WTC11 (cell line): ENCODE data around the gene RPL21. TPM values are rescaled to one million over a fixed set of nuclear protein-coding genes. Genes with fewer than 3 reads are reported as not detected.

Experiments
- ATAC-seq: fragments of 200-7000 bp; cut with Tn5 transposase; 2 replicates; pipeline ENCODE4 v1.10.0; 2021; ENCODE audit warnings: mild to moderate bottlenecking, moderate library complexity
- CTCF ChIA-PET: fragments of 300-600 bp; sonication (Branson Sonifier 250); formaldehyde crosslinking; loops from one replicate; lab custom pipeline; 2021; ENCODE audit warnings: antibody characterized with exemption; lab: Charles Lee
- POLR2A ChIA-PET: fragments of 350-600 bp; sonication (Branson Sonifier 250); formaldehyde crosslinking; loops from one replicate; lab custom pipeline; 2021; ENCODE audit warnings: antibody characterized with exemption; lab: Charles Lee
- DNase-seq: peaks from one replicate; pipeline ENCODE4 v3.0.0; 2021; ENCODE audit warnings: low spot score
- H3K27ac Mint-ChIP-seq: 2 replicates; pipeline ENCODE4 v1.8.0; 2021; ENCODE audit warnings: mixed read lengths
- H3K27me3 Mint-ChIP-seq: 2 replicates; pipeline ENCODE4 v1.8.0; 2021; ENCODE audit warnings: low read depth, mild to moderate bottlenecking, moderate library complexity, mixed read lengths
- H3K36me3 Mint-ChIP-seq: 2 replicates; pipeline ENCODE4 v1.8.0; 2021; ENCODE audit warnings: mixed read lengths
- H3K4me1 Mint-ChIP-seq: 2 replicates; pipeline ENCODE4 v1.8.0; 2022; ENCODE audit warnings: mixed read lengths
- H3K4me3 Mint-ChIP-seq: 2 replicates; pipeline ENCODE4 v1.8.0; 2021; ENCODE audit warnings: mild to moderate bottlenecking, moderate library complexity, mixed read lengths
- H3K9me3 Mint-ChIP-seq: 2 replicates; pipeline ENCODE4 v1.8.0; 2021; ENCODE audit warnings: mixed read lengths
- ATF1 ChIP-seq: sonication (generic); formaldehyde crosslinking; IDR thresholded peaks from 2 replicates; pipeline ENCODE4 v1.8.1; 2023; ENCODE audit warnings: mild to moderate bottlenecking, moderate library complexity, missing genetic modification reagents
- TEAD1 ChIP-seq: sonication (generic); formaldehyde crosslinking; IDR thresholded peaks from 2 replicates; pipeline ENCODE4 v1.8.0; 2022; ENCODE audit warnings: mild to moderate bottlenecking, missing genetic modification reagents
- TEAD4 ChIP-seq: sonication (generic); formaldehyde crosslinking; IDR thresholded peaks from 2 replicates; pipeline ENCODE4 v1.8.0; 2022; ENCODE audit warnings: mild to moderate bottlenecking, missing genetic modification reagents
- ZBTB21 ChIP-seq: sonication (generic); formaldehyde crosslinking; IDR thresholded peaks from 2 replicates; pipeline ENCODE4 v1.8.1; 2023; ENCODE audit warnings: mild to moderate bottlenecking, missing genetic modification reagents, borderline replicate concordance
- ZNF121 ChIP-seq: sonication (generic); formaldehyde crosslinking; IDR thresholded peaks from 2 replicates; pipeline ENCODE4 v1.8.0; 2023; ENCODE audit warnings: missing genetic modification reagents
- ZNF138 ChIP-seq: sonication (generic); formaldehyde crosslinking; conservative IDR thresholded peaks from 2 replicates; pipeline ENCODE4 v1.8.1; 2022; ENCODE audit warnings: mild to moderate bottlenecking, moderate library complexity, missing genetic modification reagents
- ZNF263 ChIP-seq: sonication (generic); formaldehyde crosslinking; IDR thresholded peaks from 2 replicates; pipeline ENCODE4 v1.8.1; 2022; ENCODE audit warnings: low read depth, mild to moderate bottlenecking, moderate library complexity, missing genetic modification reagents
- ZNF317 ChIP-seq: sonication (generic); formaldehyde crosslinking; IDR thresholded peaks from 2 replicates; pipeline ENCODE4 v1.8.1; 2023; ENCODE audit warnings: low read depth, mild to moderate bottlenecking, moderate library complexity, missing genetic modification reagents, borderline replicate concordance
- ZNF396 ChIP-seq: fragments of 250-450 bp; sonication (Bioruptor Pico); IDR thresholded peaks from 2 replicates; pipeline ENCODE4 v1.8.0; 2021; ENCODE audit warnings: mild to moderate bottlenecking, moderate library complexity, borderline replicate concordance
- total RNA-seq: library from RNA; stranded (reverse); gene quantifications from 3 replicates; pipeline ENCODE4 v1.2.3, GENCODE V29; 2021
- TF ChIP-seq, protein P1 (sequence below): sonication (generic); formaldehyde crosslinking; IDR thresholded peaks from 2 replicates; pipeline ENCODE4 v1.8.0; 2022; ENCODE audit warnings: mild to moderate bottlenecking, missing genetic modification reagents
- TF ChIP-seq, protein P2 (sequence below): sonication (generic); formaldehyde crosslinking; IDR thresholded peaks from 2 replicates; pipeline ENCODE4 v1.8.1; 2022; ENCODE audit warnings: low read depth, missing genetic modification reagents, borderline replicate concordance
- TF ChIP-seq, protein P3 (sequence below): sonication (generic); formaldehyde crosslinking; IDR thresholded peaks from 2 replicates; pipeline ENCODE4 v1.8.0; 2022; ENCODE audit warnings: mild to moderate bottlenecking, missing genetic modification reagents
- TF ChIP-seq, protein P4 (sequence below): sonication (generic); formaldehyde crosslinking; IDR thresholded peaks from 2 replicates; pipeline ENCODE4 v1.8.1; 2023; ENCODE audit warnings: mild to moderate bottlenecking, missing genetic modification reagents, borderline replicate concordance
- TF ChIP-seq, protein P5 (sequence below): sonication (generic); formaldehyde crosslinking; IDR thresholded peaks from 2 replicates; pipeline ENCODE4 v1.8.0; 2023; ENCODE audit warnings: mild to moderate bottlenecking, missing genetic modification reagents
- TF ChIP-seq, protein P6 (sequence below): sonication (generic); formaldehyde crosslinking; IDR thresholded peaks from 2 replicates; pipeline ENCODE4 v1.8.1; 2023; ENCODE audit warnings: mild to moderate bottlenecking, moderate library complexity, missing genetic modification reagents
- TF ChIP-seq, protein P7 (sequence below): fragments of 250-450 bp; sonication (Bioruptor Pico); IDR thresholded peaks from 2 replicates; pipeline ENCODE4 v1.9.0; 2021; ENCODE audit warnings: mild to moderate bottlenecking
- TF ChIP-seq, protein P8 (sequence below): sonication (generic); formaldehyde crosslinking; IDR thresholded peaks from 2 replicates; pipeline ENCODE4 v1.8.0; 2023; ENCODE audit warnings: missing genetic modification reagents

Gene RPL21
- total RNA-seq, 1 experiment from 2014 or later = 1,082 TPM

DNA sequence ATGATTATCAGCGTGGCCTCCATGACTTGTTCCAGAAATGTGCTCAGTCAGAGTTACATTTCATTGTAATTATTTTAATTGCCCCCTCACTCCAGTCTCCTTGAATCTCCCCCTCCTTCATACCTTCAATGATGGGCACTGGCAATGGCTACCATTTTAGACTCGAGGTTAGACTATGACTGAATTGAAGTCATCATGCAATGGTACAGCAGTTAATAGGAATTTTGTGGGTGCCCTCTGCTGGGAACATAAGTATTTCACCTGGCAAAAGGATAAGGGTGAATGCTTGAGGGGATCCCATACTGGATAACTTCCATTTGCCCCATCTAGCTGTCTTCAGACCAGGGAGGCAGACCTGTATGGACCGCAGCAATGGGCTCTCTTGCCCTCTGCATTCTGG is 47.5 kb upstream of the RPL21 start:
- DNase-seq (no peak), ATAC-seq (no peak; the same call in 1 of the 2 replicates)
- Mint-ChIP-seq H3K4me3 (no peak overlapping the region), H3K36me3 (no peaks in the 10 kb centered on the region), H3K9me3 (no peaks in the 10 kb centered on the region), H3K27ac (no peak overlapping the region), H3K27me3 (peaks cover 3% of the 10 kb centered on the region), H3K4me1 (peaks cover 10% of the 10 kb centered on the region; the same call in 1 of the 2 replicates)
- CTCF ChIA-PET = interaction anchor here (1.0 kb wide), 1 partner anchor 158 kb away, joined by 4 read pairs; no protein-coding TSS in a partner anchor
- TF ChIP-seq, protein P1, sequence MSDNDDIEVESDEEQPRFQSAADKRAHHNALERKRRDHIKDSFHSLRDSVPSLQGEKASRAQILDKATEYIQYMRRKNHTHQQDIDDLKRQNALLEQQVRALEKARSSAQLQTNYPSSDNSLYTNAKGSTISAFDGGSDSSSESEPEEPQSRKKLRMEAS = no peak
- TF ChIP-seq ZNF317 (CRISPR knock-in tag) (peak; percentile 66; the same call in 1 of the 2 replicates), ZNF396 (CRISPR knock-in tag) (no peak), ATF1 (no peak), ZNF263 (CRISPR knock-in tag) (no peak)
- TF ChIP-seq, protein P2, sequence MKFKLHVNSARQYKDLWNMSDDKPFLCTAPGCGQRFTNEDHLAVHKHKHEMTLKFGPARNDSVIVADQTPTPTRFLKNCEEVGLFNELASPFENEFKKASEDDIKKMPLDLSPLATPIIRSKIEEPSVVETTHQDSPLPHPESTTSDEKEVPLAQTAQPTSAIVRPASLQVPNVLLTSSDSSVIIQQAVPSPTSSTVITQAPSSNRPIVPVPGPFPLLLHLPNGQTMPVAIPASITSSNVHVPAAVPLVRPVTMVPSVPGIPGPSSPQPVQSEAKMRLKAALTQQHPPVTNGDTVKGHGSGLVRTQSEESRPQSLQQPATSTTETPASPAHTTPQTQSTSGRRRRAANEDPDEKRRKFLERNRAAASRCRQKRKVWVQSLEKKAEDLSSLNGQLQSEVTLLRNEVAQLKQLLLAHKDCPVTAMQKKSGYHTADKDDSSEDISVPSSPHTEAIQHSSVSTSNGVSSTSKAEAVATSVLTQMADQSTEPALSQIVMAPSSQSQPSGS (CRISPR knock-in tag) = no peak
- TF ChIP-seq, protein P3, sequence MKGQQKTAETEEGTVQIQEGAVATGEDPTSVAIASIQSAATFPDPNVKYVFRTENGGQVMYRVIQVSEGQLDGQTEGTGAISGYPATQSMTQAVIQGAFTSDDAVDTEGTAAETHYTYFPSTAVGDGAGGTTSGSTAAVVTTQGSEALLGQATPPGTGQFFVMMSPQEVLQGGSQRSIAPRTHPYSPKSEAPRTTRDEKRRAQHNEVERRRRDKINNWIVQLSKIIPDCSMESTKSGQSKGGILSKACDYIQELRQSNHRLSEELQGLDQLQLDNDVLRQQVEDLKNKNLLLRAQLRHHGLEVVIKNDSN (CRISPR knock-in tag) = no peak
- TF ChIP-seq, protein P4, sequence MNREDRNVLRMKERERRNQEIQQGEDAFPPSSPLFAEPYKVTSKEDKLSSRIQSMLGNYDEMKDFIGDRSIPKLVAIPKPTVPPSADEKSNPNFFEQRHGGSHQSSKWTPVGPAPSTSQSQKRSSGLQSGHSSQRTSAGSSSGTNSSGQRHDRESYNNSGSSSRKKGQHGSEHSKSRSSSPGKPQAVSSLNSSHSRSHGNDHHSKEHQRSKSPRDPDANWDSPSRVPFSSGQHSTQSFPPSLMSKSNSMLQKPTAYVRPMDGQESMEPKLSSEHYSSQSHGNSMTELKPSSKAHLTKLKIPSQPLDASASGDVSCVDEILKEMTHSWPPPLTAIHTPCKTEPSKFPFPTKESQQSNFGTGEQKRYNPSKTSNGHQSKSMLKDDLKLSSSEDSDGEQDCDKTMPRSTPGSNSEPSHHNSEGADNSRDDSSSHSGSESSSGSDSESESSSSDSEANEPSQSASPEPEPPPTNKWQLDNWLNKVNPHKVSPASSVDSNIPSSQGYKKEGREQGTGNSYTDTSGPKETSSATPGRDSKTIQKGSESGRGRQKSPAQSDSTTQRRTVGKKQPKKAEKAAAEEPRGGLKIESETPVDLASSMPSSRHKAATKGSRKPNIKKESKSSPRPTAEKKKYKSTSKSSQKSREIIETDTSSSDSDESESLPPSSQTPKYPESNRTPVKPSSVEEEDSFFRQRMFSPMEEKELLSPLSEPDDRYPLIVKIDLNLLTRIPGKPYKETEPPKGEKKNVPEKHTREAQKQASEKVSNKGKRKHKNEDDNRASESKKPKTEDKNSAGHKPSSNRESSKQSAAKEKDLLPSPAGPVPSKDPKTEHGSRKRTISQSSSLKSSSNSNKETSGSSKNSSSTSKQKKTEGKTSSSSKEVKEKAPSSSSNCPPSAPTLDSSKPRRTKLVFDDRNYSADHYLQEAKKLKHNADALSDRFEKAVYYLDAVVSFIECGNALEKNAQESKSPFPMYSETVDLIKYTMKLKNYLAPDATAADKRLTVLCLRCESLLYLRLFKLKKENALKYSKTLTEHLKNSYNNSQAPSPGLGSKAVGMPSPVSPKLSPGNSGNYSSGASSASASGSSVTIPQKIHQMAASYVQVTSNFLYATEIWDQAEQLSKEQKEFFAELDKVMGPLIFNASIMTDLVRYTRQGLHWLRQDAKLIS = no peak
- POLR2A ChIA-PET = no interaction called here

DNA sequence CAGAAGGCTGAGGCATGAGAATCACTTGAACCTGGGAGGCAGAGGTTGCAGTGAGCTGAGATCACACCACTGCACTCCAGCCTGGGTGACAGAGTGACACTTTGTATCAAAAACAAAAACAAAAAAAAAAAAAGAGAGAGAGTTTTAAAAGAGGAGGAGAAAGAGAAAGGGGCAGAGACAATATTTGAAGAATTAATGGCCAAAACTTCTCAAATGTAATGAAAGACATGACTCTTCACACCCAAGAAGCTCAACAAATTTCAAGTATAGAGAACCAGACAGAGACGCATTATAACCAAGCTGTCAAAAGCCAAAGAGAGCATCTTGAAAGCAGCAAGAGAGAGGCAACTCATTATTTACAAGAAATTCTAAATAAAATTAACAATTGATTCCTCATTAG is 42.8 kb upstream of the RPL21 start:
- peaks cover 4% of the 10 kb centered on the region for H3K36me3 Mint-ChIP-seq
- peaks cover 4% of the 10 kb centered on the region for H3K27me3 Mint-ChIP-seq
- DNase-seq = no peak
- peaks cover 4% of the 10 kb centered on the region; the same call in 1 of the 2 replicates for H3K4me1 Mint-ChIP-seq
- peaks cover 14% of the 10 kb centered on the region; the same call in 1 of the 2 replicates for H3K9me3 Mint-ChIP-seq
- ATAC-seq = no peak
- no peak overlapping the region for H3K4me3 Mint-ChIP-seq
- TF ChIP-seq, protein P2 (CRISPR knock-in tag) = no peak
- TF ChIP-seq, protein P5, sequence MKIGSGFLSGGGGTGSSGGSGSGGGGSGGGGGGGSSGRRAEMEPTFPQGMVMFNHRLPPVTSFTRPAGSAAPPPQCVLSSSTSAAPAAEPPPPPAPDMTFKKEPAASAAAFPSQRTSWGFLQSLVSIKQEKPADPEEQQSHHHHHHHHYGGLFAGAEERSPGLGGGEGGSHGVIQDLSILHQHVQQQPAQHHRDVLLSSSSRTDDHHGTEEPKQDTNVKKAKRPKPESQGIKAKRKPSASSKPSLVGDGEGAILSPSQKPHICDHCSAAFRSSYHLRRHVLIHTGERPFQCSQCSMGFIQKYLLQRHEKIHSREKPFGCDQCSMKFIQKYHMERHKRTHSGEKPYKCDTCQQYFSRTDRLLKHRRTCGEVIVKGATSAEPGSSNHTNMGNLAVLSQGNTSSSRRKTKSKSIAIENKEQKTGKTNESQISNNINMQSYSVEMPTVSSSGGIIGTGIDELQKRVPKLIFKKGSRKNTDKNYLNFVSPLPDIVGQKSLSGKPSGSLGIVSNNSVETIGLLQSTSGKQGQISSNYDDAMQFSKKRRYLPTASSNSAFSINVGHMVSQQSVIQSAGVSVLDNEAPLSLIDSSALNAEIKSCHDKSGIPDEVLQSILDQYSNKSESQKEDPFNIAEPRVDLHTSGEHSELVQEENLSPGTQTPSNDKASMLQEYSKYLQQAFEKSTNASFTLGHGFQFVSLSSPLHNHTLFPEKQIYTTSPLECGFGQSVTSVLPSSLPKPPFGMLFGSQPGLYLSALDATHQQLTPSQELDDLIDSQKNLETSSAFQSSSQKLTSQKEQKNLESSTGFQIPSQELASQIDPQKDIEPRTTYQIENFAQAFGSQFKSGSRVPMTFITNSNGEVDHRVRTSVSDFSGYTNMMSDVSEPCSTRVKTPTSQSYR (CRISPR knock-in tag) = no peak
- TF ChIP-seq, protein P6, sequence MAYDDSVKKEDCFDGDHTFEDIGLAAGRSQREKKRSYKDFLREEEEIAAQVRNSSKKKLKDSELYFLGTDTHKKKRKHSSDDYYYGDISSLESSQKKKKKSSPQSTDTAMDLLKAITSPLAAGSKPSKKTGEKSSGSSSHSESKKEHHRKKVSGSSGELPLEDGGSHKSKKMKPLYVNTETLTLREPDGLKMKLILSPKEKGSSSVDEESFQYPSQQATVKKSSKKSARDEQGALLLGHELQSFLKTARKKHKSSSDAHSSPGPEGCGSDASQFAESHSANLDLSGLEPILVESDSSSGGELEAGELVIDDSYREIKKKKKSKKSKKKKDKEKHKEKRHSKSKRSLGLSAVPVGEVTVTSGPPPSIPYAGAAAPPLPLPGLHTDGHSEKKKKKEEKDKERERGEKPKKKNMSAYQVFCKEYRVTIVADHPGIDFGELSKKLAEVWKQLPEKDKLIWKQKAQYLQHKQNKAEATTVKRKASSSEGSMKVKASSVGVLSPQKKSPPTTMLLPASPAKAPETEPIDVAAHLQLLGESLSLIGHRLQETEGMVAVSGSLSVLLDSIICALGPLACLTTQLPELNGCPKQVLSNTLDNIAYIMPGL = no peak
- TF ChIP-seq TEAD4 (CRISPR knock-in tag) (no peak), ZNF121 (no peak), ZBTB21 (CRISPR knock-in tag) (no peak), TEAD1 (CRISPR knock-in tag) (no peak), ZNF138 (CRISPR knock-in tag) (no peak), ZNF396 (CRISPR knock-in tag) (no peak)
- TF ChIP-seq, protein P7, sequence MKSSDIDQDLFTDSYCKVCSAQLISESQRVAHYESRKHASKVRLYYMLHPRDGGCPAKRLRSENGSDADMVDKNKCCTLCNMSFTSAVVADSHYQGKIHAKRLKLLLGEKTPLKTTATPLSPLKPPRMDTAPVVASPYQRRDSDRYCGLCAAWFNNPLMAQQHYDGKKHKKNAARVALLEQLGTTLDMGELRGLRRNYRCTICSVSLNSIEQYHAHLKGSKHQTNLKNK (CRISPR knock-in tag) = no peak
- TF ChIP-seq, protein P8, sequence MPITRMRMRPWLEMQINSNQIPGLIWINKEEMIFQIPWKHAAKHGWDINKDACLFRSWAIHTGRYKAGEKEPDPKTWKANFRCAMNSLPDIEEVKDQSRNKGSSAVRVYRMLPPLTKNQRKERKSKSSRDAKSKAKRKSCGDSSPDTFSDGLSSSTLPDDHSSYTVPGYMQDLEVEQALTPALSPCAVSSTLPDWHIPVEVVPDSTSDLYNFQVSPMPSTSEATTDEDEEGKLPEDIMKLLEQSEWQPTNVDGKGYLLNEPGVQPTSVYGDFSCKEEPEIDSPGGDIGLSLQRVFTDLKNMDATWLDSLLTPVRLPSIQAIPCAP = no peak
- TF ChIP-seq, protein P1 = no peak
- TF ChIP-seq, all 79 proteins: peak for 0
- H3K27ac Mint-ChIP-seq = no peak overlapping the region
- ChIA-PET POLR2A (no interaction called here), CTCF (no interaction called here)
